Vagina (tissue), 2 donors: ENCODE results near the gene SLC7A4. TPM values are rescaled to one million over a fixed set of nuclear protein-coding genes. Genes with fewer than 3 reads are reported as not detected.
"Not testable (repeated sequence)": the region's sequence is repeated elsewhere in the genome, so short reads cannot be mapped to it uniquely, and the experiment has no call there.

Experiments
- DNase-seq, 2 donors: peaks; one replicate each; pipeline ENCODE4 v3.0.0-alpha.2; 2017; ENCODE audit errors: extremely low spot score in 2 of 2
- H3K27ac ChIP-seq: fragments of 200-600 bp; sonication (generic); one replicate; pipeline ENCODE4 v1.5.1; 2019
- H3K27me3 ChIP-seq: fragments of 200-600 bp; sonication (generic); one replicate; pipeline ENCODE4 v1.5.1; 2019
- H3K36me3 ChIP-seq, 2 donors: fragments of 200-600 bp; sonication (generic); one replicate each; pipeline ENCODE4 v1.5.1; 2017 to 2019
- H3K4me1 ChIP-seq: fragments of 200-600 bp; sonication (generic); one replicate; pipeline ENCODE4 v1.5.1; 2019
- H3K4me3 ChIP-seq, 2 donors: fragments of 200-600 bp; sonication (generic); 1 replicate in 1 of 2; 2 replicates in 1 of 2; pipeline ENCODE4 v1.5.1; 2016 to 2019
- H3K9me3 ChIP-seq: fragments of 200-600 bp; sonication (generic); one replicate; pipeline ENCODE4 v1.5.1; 2019
- POLR2A ChIP-seq, 2 donors: fragments of 450-650 bp; IDR thresholded peaks; one replicate each; pipeline ENCODE4 v1.6.1; 2017; ENCODE audit warnings: antibody characterized with exemption in 2 of 2, mild to moderate bottlenecking in 2 of 2, moderate library complexity in 2 of 2
- POLR2AphosphoS5 ChIP-seq, 2 donors: sonication (generic); formaldehyde crosslinking; IDR thresholded peaks; one replicate each; pipeline ENCODE4 v1.9.0; 2017; ENCODE audit warnings: antibody characterized with exemption in 2 of 2, mild to moderate bottlenecking in 2 of 2, low read depth in 1 of 2; ENCODE audit not compliant: insufficient read depth in 1 of 2
- intact Hi-C: fragments of 100-400 bp; cut with DNase I; formaldehyde crosslinking; loops from one replicate; pipeline ENCODE4 v1.15.1; 2023
- total RNA-seq: library from RNA; depleted of rRNA; stranded (reverse); fragments of >200 nt; gene quantifications from one replicate; pipeline ENCODE4 v1.2.3, GENCODE V29; 2016
- TF ChIP-seq, protein P1 (sequence below), 3 experiments: fragments of 450-650 bp in 2 of 3; fragments of 200-600 bp in 1 of 3; sonication (generic) in 1 of 3; IDR thresholded peaks; one replicate each; pipeline ENCODE4 v1.5.1; 2017 to 2019; ENCODE audit warnings: antibody characterized with exemption in 3 of 3, mild to moderate bottlenecking in 2 of 3, moderate library complexity in 2 of 3

Gene SLC7A4
- total RNA-seq, 1 donor from 2014 or later: 0.98 TPM

GRCh38 chr22:21073482-21073881, 41.1 kb upstream of the SLC7A4 start:
- H3K4me3 ChIP-seq: no peak overlapping the region
- H3K36me3 ChIP-seq: no peaks in the 10 kb centered on the region
- H3K27me3 ChIP-seq: no peaks in the 10 kb centered on the region
- no peaks in the 10 kb centered on the region for H3K4me1 ChIP-seq
- intact Hi-C loops: no loop called here
- no peak for DNase-seq
- no peak for TF ChIP-seq POLR2A (IDR thresholded peaks at IDR 0.05)
- TF ChIP-seq, protein P1, sequence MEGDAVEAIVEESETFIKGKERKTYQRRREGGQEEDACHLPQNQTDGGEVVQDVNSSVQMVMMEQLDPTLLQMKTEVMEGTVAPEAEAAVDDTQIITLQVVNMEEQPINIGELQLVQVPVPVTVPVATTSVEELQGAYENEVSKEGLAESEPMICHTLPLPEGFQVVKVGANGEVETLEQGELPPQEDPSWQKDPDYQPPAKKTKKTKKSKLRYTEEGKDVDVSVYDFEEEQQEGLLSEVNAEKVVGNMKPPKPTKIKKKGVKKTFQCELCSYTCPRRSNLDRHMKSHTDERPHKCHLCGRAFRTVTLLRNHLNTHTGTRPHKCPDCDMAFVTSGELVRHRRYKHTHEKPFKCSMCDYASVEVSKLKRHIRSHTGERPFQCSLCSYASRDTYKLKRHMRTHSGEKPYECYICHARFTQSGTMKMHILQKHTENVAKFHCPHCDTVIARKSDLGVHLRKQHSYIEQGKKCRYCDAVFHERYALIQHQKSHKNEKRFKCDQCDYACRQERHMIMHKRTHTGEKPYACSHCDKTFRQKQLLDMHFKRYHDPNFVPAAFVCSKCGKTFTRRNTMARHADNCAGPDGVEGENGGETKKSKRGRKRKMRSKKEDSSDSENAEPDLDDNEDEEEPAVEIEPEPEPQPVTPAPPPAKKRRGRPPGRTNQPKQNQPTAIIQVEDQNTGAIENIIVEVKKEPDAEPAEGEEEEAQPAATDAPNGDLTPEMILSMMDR (IDR thresholded peaks at IDR 0.05): no peak
- TF ChIP-seq POLR2AphosphoS5 (IDR thresholded peaks at IDR 0.05; ENCODE audit: insufficient read depth in 1 of 2, low read depth in 1 of 2): no peak
- H3K9me3 ChIP-seq: no peaks in the 10 kb centered on the region
- H3K27ac ChIP-seq: no peak overlapping the region

- Histone ChIP-seq H3K4me3 (no peak overlapping the region), H3K9me3 (no peaks in the 10 kb centered on the region), H3K4me1 (no peaks in the 10 kb centered on the region), H3K27me3 (no peaks in the 10 kb centered on the region), H3K27ac (no peak overlapping the region), H3K36me3 (no peaks in the 10 kb centered on the region)
- DNase-seq: no peak
- intact Hi-C loops: no loop called here
- TF ChIP-seq POLR2AphosphoS5 (IDR thresholded peaks at IDR 0.05; ENCODE audit: insufficient read depth in 1 of 2, low read depth in 1 of 2): no peak
- no peak for TF ChIP-seq POLR2A (IDR thresholded peaks at IDR 0.05)
- TF ChIP-seq, protein P1 (IDR thresholded peaks at IDR 0.05): no peak
These were observed 40.7 kb upstream of the SLC7A4 start for GRCh38 chr22:21073023-21073422.

DNA sequence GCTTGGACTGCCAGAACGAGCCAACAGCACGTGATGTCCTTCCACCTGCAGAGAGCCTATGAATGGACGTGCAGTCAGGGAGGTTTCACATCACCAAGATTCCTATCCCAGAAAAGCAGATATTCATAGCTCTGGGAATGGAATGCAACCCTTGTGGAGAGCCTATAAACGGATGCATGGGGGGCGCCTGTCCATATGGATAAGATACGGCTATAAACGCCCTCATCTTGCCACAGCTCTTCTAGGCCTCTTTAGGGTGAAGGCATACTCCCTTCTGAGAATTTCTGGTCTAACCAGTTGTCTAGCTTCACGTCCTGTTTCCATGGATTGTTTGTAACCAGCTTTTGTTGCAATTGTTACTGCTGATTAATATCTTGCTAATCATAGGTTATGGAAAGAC, 39.4 kb upstream of the SLC7A4 start:
- H3K27ac ChIP-seq, intact Hi-C loops, H3K4me1 ChIP-seq, H3K27me3 ChIP-seq, H3K36me3 ChIP-seq, DNase-seq, H3K4me3 ChIP-seq, H3K9me3 ChIP-seq: not testable (repeated sequence)

DNA sequence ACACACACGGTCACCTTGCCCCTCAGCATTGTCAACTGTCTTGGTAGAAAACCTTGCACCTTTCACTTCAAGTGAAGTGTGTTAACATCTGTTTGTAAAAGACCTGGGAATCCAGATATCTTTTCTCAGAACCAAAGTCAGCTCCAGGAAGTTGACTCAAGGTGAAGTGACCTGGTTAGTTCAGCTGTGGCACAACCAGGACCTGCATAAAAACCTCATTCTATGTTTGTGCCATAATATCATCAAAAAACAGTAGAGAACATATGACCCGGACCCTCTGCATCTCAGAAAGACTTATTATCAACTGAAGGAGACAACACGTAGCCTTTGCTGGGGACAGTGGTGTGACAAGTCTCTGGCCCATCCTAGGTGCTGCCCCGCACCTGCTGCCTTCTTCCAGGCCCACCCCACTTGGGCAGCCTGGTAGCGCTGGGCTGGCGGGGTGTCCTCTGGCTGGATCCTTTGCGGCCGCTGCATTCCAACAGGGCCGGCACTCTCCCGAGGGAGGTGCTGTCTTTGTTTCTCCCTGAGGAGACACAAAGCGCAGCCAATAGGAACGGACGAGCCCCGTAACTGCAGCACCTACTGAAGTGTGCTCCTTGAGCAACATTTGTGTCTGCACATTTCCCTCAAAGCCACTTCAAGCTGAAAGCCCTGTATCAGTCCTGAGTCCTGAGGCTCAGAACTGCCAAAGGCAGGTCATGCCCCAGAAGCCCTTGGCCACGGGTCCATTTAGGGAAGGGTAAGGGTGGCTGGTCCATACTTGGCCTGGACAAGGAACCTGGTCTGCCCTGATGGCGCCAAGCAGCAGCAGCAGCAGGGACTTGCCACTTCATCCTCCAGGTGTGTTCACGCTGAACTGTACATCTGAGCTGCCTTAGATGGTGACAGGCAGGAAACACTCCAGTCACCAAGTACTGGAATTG, 38.6 kb upstream of the SLC7A4 start:
- no peaks in the 10 kb centered on the region for H3K4me1 ChIP-seq
- no peak overlapping the region for H3K27ac ChIP-seq
- H3K4me3 ChIP-seq: no peak overlapping the region
- H3K9me3 ChIP-seq: no peaks in the 10 kb centered on the region
- no peak for TF ChIP-seq POLR2A (IDR thresholded peaks at IDR 0.05)
- TF ChIP-seq, protein P1 (IDR thresholded peaks at IDR 0.05): no peak
- DNase-seq: no peak
- no peaks in the 10 kb centered on the region for H3K27me3 ChIP-seq
- no peaks in the 10 kb centered on the region for H3K36me3 ChIP-seq
- intact Hi-C loops: no loop called here

DNA sequence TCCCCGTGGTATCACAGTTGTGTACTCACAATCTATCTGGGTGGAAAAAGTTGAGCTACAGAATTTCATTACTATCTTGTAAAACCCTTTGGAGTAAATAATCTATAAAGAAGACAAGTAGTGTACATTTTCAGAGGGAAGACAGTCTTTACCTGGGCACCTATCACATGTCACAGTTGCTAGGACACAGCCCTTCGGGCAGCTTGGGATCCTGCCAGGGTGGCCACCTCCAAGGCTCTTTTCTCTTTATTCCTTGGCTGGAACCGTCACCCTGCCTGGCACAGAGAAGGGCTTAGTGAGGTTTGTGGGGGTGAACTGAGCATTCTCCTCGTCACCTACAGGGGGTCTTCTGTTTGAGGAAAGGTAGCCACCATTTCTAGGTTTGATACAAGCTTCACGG, 37.0 kb upstream of the SLC7A4 start:
- Histone ChIP-seq H3K27me3 (no peaks in the 10 kb centered on the region), H3K4me1 (no peaks in the 10 kb centered on the region), H3K27ac (no peak overlapping the region), H3K4me3 (no peak overlapping the region), H3K9me3 (no peaks in the 10 kb centered on the region), H3K36me3 (no peaks in the 10 kb centered on the region)
- intact Hi-C loops: no loop called here
- DNase-seq: no peak
- no peak for TF ChIP-seq POLR2AphosphoS5 (IDR thresholded peaks at IDR 0.05; ENCODE audit: insufficient read depth in 1 of 2, low read depth in 1 of 2)
- TF ChIP-seq, protein P1 (IDR thresholded peaks at IDR 0.05): no peak
- no peak for TF ChIP-seq POLR2A (IDR thresholded peaks at IDR 0.05)
